ENCODE results near the gene PEAK1. TPM values are rescaled to one million over a fixed set of nuclear protein-coding genes. Genes with fewer than 3 reads are reported as not detected.

The PEAK1 gene
- total and polyA plus RNA-seq, 2 experiments from 2014 or later, result 15.8 to 42.0 TPM

DNA sequence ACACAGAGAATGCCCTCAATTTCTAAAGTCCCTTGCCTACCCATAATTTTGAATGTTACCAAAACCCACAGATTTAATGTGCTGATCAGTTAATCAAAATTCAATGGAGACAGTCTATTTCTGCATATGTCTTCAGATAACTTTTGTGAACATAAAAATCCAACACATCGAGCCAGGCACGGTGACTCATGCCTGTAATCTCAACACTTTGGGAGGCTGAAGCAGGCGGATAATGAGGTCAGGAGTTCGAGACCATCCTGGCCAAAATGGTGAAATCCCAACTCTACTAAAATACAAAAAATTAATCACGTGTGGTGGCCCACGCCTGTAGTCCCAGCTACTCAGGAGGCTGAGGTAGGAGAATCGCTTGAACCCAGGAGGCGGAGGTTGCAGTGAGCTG lies 49.3 kb downstream of the PEAK1 start:
- no peaks in the 10 kb centered on the region for H3K4me1 ChIP-seq (ENCODE audit: low read depth)
- DNase-seq (ENCODE audit: low read depth in 1 of 2, low spot score in 1 of 2), result peak in 1 of 2 donors; percentile 40
- no peaks in the 10 kb centered on the region for H3K27me3 ChIP-seq
- H3K9me3 ChIP-seq (ENCODE audit: low read depth), result no peaks in the 10 kb centered on the region
- no peaks in the 10 kb centered on the region for H3K36me3 ChIP-seq
- H3K27ac ChIP-seq, result no peak overlapping the region
- no peak overlapping the region for H3K4me3 ChIP-seq
- TF ChIP-seq CTCF (IDR thresholded peaks at IDR 0.05; ENCODE audit: low read depth, low read length), result no peak

GRCh38 chr15:77369168-77369567 lies 50.7 kb downstream of the PEAK1 start:
- Histone ChIP-seq H3K9me3 (ENCODE audit: low read depth) (no peaks in the 10 kb centered on the region), H3K27ac (no peak overlapping the region), H3K36me3 (no peaks in the 10 kb centered on the region), H3K27me3 (no peaks in the 10 kb centered on the region), H3K4me1 (ENCODE audit: low read depth) (no peaks in the 10 kb centered on the region), H3K4me3 (no peak overlapping the region)
- DNase-seq (ENCODE audit: low read depth in 1 of 2, low spot score in 1 of 2), result no peak
- no peak for TF ChIP-seq CTCF (IDR thresholded peaks at IDR 0.05; ENCODE audit: low read depth, low read length)

DNA sequence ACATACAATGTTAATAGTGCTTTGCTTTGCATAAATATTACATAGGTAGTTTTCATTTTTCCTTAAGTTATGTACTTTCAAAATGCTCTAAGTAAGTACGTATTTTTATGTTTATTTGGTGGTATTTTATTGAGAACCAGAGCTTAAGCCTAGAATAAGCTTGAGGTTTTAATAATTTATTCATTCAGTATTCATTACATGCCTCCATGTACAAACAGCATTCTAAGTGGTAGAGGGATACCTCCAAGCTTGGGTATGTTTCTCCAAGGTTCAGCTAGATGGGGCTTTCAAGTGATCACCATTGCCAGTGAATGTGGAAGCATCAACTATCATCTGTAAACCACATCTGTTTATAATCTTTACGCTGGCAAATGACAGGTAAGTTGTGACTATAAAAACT lies 52.3 kb downstream of the PEAK1 start:
- no peak overlapping the region for H3K27ac ChIP-seq
- no peaks in the 10 kb centered on the region for H3K27me3 ChIP-seq
- no peak for DNase-seq (ENCODE audit: low read depth in 1 of 2, low spot score in 1 of 2)
- TF ChIP-seq CTCF (IDR thresholded peaks at IDR 0.05; ENCODE audit: low read depth, low read length), result no peak
- H3K4me3 ChIP-seq, result no peak overlapping the region
- H3K4me1 ChIP-seq (ENCODE audit: low read depth), result no peaks in the 10 kb centered on the region
- H3K36me3 ChIP-seq, result no peaks in the 10 kb centered on the region
- no peaks in the 10 kb centered on the region for H3K9me3 ChIP-seq (ENCODE audit: low read depth)

DNA sequence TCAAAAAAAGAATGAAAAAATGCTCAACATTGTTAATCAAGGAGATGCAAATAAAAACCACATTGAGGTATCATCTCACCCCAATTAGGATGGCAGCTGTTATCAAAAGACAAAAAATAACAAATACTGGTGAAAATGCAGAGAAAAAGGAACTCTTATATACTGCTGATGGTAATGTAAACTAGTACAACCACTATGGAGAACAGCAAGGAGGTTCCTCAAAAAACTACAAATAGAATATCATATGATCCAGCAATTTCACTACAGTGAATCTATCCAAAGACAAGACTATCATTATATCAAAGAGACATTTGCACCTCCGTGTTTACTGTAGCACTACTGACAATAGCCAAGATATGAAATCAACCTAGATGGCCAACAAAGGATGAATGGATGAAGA lies 58.4 kb downstream of the PEAK1 start:
- H3K4me3 ChIP-seq, result no peak overlapping the region
- peaks cover 9% of the 10 kb centered on the region for H3K4me1 ChIP-seq (ENCODE audit: low read depth)
- TF ChIP-seq CTCF (IDR thresholded peaks at IDR 0.05; ENCODE audit: low read depth, low read length), result no peak
- no peaks in the 10 kb centered on the region for H3K36me3 ChIP-seq
- no peaks in the 10 kb centered on the region for H3K9me3 ChIP-seq (ENCODE audit: low read depth)
- no peak for DNase-seq (ENCODE audit: low read depth in 1 of 2, low spot score in 1 of 2)
- no peak overlapping the region for H3K27ac ChIP-seq
- no peaks in the 10 kb centered on the region for H3K27me3 ChIP-seq

DNA sequence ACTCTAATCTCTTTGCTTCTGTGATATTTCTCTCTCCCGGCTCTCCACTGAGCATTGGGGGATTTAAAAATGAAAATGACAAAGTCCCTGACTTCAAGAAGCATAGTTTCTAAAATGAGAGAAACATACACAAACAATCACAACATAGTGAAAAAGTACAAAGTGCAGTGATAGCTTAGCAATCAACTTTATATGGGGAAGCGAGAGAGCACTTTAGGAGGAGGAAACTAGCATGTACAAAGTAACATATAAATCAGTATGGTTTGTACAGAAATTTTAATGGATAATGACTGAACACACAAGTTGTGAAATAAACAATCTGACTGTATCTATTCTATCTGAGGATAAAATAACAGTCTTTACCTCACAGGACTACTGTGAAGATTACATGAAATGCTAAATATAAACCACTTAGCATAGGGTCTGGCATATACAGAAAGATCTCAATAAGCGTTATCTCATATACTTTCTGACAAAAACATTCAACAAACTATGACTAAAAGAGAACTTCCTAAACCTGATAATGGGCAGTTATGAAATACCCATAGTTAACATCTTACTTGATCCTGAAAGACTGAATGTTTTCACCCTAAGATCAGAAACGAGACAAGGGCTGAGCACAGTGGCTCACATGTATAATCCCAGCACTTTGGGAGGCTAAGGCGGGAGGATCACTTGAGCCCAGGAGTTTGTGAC lies 61.2 kb downstream of the PEAK1 start:
- Histone ChIP-seq H3K4me1 (ENCODE audit: low read depth) (peaks cover 17% of the 10 kb centered on the region), H3K9me3 (ENCODE audit: low read depth) (no peaks in the 10 kb centered on the region), H3K36me3 (no peaks in the 10 kb centered on the region), H3K4me3 (no peak overlapping the region), H3K27me3 (no peaks in the 10 kb centered on the region), H3K27ac (peak overlapping the region; percentile 45)
- peak in 1 of 2 donors; percentile 40 for DNase-seq (ENCODE audit: low read depth in 1 of 2, low spot score in 1 of 2)
- no peak for TF ChIP-seq CTCF (IDR thresholded peaks at IDR 0.05; ENCODE audit: low read depth, low read length)

All from cardiac muscle cell (in vitro differentiated cells and primary cell).